Esophagus muscularis mucosa (tissue), 4 donors: Measurements from ENCODE around the gene ECE1. TPM values are rescaled to one million over a fixed set of nuclear protein-coding genes. Genes with fewer than 3 reads are reported as not detected.
A peak's percentile ranks its signal among the peaks of the same experiment; 100 is the strongest.

Source experiments
- DNase-seq: peaks from one replicate; pipeline ENCODE4 v3.0.0-alpha.2; 2017; ENCODE audit errors: extremely low spot score
- H3K27ac ChIP-seq, 4 donors: fragments of 200-600 bp; sonication (generic); replicated peaks in 1 of 4; 1 replicate in 3 of 4; 2 replicates in 1 of 4; pipeline ENCODE4 v1.5.1; 2016 to 2019; ENCODE audit warnings: mild to moderate bottlenecking in 1 of 4
- H3K27me3 ChIP-seq, 4 donors: fragments of 200-600 bp; sonication (generic); one replicate each; pipeline versions ENCODE4 v1.5.1 to v1.6.0; 2016 to 2019
- H3K36me3 ChIP-seq, 4 donors: fragments of 200-600 bp; sonication (generic); one replicate each; pipeline ENCODE4 v1.5.1; 2016 to 2019
- H3K4me1 ChIP-seq, 4 donors: fragments of 200-600 bp; sonication (generic); one replicate each; pipeline ENCODE4 v1.5.1; 2016 to 2019
- H3K4me3 ChIP-seq, 4 donors: fragments of 200-600 bp; sonication (generic); 1 replicate in 2 of 4; 2 replicates in 2 of 4; pipeline ENCODE4 v1.5.1; 2016 to 2019; ENCODE audit warnings: mild to moderate bottlenecking in 4 of 4, moderate library complexity in 1 of 4
- H3K9me3 ChIP-seq, 4 donors: fragments of 200-600 bp; sonication (generic); 1 replicate in 3 of 4; 2 replicates in 1 of 4; pipeline ENCODE4 v1.5.1; 2016 to 2019
- EP300 ChIP-seq: sonication (generic); formaldehyde crosslinking; IDR thresholded peaks from one replicate; pipeline ENCODE4 v1.6.1; 2017; ENCODE audit warnings: antibody characterized with exemption
- POLR2A ChIP-seq: fragments of 450-650 bp; IDR thresholded peaks from one replicate; pipeline ENCODE4 v1.6.1; 2017; ENCODE audit warnings: antibody characterized with exemption, moderate library complexity, mild to moderate bottlenecking, low read depth
- POLR2AphosphoS5 ChIP-seq, 2 donors: sonication (generic); formaldehyde crosslinking; IDR thresholded peaks; one replicate each; pipeline ENCODE4 v1.6.1; 2017; ENCODE audit warnings: antibody characterized with exemption in 2 of 2
- WGBS: methylation state at CpG from one replicate; pipeline ENCODE4 v1.1.5; 2018; 5-methylcytosine and 5-hydroxymethylcytosine counted together
- intact Hi-C: fragments of 100-400 bp; cut with DNase I; formaldehyde crosslinking; loops from one replicate; pipeline ENCODE4 v1.15.1; 2023
- total RNA-seq, 4 donors: library from RNA; depleted of rRNA; stranded (reverse); fragments of >200 nt; gene quantifications; one replicate each; pipeline versions ENCODE4 v1.1.0 to v1.2.1, GENCODE V29; 2016
- TF ChIP-seq, protein P1 (sequence below), 3 experiments: fragments of 200-600 bp in 2 of 3; fragments of 450-650 bp in 1 of 3; sonication (generic) in 2 of 3; IDR thresholded peaks; one replicate each; pipeline ENCODE4 v1.5.1; 2017 to 2019; ENCODE audit warnings: antibody characterized with exemption in 3 of 3, mild to moderate bottlenecking in 2 of 3, moderate library complexity in 1 of 3

Gene ECE1
- total RNA-seq, 4 donors from 2014 or later: 53.6 to 101 (median 80.7) TPM

DNA sequence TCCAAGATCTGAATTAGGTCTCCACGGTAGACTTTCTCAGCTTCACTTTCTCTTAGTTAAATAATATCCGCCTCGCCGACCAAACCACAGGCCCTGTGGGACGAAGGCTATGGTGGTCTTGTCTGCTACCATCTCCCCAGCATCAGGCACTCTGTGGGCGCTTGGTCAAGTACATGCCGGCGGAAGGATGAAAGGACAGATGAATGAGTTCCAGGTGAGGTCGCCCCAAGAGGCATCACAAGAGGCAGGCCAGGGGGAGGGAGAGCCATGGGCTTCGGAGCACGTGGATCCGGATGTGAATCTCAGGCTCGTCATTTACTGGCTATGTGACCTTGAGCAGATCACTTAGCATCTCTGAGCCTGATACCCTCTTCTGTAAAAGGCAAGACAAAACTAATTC, 33.5 kb downstream of the ECE1 start:
- Histone ChIP-seq H3K36me3 (peaks cover 9 to 85% (median 70%) of the 10 kb centered on the region in 4 donors), H3K9me3 (no peaks in the 10 kb centered on the region), H3K4me1 (peaks cover 40 to 57% (median 54%) of the 10 kb centered on the region in 4 donors), H3K4me3 (no peak overlapping the region), H3K27ac (no peak overlapping the region), H3K27me3 (no peaks in the 10 kb centered on the region)
- intact Hi-C loops: loop anchor here (5.0 kb wide), 1 partner anchor 91 kb away; no protein-coding TSS in a partner anchor
- no peak for DNase-seq
- WGBS: 89% methylated on average over 13 of the region's 13 CpGs
- TF ChIP-seq EP300: no peak
- TF ChIP-seq, protein P1, sequence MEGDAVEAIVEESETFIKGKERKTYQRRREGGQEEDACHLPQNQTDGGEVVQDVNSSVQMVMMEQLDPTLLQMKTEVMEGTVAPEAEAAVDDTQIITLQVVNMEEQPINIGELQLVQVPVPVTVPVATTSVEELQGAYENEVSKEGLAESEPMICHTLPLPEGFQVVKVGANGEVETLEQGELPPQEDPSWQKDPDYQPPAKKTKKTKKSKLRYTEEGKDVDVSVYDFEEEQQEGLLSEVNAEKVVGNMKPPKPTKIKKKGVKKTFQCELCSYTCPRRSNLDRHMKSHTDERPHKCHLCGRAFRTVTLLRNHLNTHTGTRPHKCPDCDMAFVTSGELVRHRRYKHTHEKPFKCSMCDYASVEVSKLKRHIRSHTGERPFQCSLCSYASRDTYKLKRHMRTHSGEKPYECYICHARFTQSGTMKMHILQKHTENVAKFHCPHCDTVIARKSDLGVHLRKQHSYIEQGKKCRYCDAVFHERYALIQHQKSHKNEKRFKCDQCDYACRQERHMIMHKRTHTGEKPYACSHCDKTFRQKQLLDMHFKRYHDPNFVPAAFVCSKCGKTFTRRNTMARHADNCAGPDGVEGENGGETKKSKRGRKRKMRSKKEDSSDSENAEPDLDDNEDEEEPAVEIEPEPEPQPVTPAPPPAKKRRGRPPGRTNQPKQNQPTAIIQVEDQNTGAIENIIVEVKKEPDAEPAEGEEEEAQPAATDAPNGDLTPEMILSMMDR (IDR thresholded peaks at IDR 0.05): no peak
- no peak for TF ChIP-seq POLR2AphosphoS5 (IDR thresholded peaks at IDR 0.05)
- no peak for TF ChIP-seq POLR2A

DNA sequence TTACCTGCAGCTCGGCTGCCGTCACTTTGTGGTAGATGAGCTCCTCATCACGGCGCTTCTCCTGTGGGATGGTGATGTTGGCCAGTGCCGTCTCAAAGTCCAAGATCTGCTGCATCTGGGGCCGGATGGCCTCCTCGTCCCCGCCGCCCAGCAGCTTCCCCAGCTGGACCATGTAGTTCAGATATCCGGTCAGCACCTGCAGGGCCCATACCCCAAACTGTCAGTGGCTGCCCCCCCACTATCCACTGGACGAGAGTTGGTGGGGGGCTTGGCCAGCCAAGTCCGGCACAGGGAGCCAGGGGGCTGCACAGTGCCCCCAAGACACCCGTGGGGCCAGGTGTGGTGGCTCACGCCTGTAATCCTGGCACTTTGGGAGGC, 34.3 kb downstream of the ECE1 start:
- no peaks in the 10 kb centered on the region for H3K9me3 ChIP-seq
- DNase-seq: no peak
- 94% methylated on average over 12 of the region's 14 CpGs for WGBS
- H3K27me3 ChIP-seq: no peaks in the 10 kb centered on the region
- H3K4me1 ChIP-seq: peaks cover 39 to 55% (median 51%) of the 10 kb centered on the region in 4 donors
- intact Hi-C loops: loop anchor here (1.0 to 5.0 kb wide), 3 partner anchors 14 to 112 kb away; no protein-coding TSS in a partner anchor
- H3K27ac ChIP-seq: peak overlapping the region in 3 of 4 donors; percentile 53 to 72 (median 67)
- H3K4me3 ChIP-seq: no peak overlapping the region
- TF ChIP-seq, protein P1 (IDR thresholded peaks at IDR 0.05): no peak
- TF ChIP-seq POLR2AphosphoS5 (IDR thresholded peaks at IDR 0.05) (no peak), EP300 (no peak), POLR2A (no peak)
- H3K36me3 ChIP-seq: peaks cover 9 to 93% (median 78%) of the 10 kb centered on the region in 4 donors

DNA sequence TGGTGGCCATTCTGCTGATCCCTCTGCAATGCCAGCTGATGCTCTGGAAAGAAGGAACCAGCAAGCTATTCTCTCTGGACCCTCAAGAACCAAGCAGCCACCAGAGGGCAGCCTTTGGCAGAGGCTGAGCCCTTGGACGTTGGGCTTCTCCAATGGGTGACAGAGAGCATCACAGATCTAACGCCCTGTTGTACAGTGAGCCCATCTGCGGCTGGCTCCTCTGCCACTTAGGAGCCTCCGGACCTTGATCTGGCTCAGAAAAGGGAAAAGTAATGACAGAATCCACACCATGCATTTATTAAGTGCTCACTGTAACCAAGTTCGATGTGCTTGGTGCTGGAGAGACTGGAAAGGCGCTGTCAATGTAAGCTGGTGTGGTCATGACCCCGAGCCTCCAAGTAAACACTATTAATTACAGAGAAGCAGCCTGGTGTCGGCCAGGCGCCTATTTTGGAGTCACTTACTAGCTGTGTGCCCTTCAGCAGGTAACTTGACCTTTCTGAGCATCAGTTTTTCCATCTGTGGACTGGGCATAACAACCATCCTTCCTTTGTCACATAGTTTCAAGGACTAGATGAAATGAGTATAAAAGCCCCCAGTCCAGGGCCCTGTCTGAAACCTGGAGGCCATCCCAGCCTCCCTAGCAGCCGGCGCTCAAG, 34.9 kb downstream of the ECE1 start:
- peaks cover 34 to 50% (median 47%) of the 10 kb centered on the region in 4 donors for H3K4me1 ChIP-seq
- H3K9me3 ChIP-seq: no peaks in the 10 kb centered on the region
- WGBS: 73% methylated on average over 4 of the region's 11 CpGs

DNA sequence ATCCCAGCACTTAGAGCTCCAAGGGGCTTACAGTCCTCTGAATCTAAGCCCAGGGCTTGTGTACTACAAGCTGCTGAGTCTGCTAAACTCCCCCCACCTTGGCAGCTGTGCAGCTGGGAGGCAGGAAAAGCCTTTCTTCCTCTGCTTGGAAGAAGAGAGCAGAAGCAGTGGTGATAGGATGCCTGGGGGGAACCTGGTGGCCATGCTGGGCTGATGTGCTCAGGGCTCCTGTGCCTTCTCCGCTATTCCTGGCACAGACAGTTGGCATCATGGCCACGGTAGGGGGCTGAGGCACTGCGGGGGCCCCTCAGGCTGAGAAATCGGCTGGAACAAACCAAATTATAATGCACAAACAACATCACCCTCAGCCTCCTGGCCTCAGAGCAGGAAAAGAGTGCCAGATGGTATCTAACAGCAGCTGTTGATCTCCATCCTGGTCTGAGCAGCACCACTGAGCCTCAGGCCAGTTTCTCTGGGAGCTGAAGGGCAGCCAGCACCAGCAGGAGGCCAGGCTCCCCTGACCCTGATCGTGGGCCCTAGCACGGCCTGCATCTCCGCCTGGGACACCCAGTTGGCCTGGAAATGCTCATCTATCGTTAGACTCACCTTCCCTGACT, 35.8 kb downstream of the ECE1 start:
- WGBS: 80% methylated on average over 2 of the region's 8 CpGs
- H3K4me1 ChIP-seq: peaks cover 28 to 45% (median 41%) of the 10 kb centered on the region in 4 donors
- peaks cover 9 to 97% (median 75%) of the 10 kb centered on the region in 4 donors for H3K36me3 ChIP-seq
- no peaks in the 10 kb centered on the region for H3K9me3 ChIP-seq
- no peak for DNase-seq
- TF ChIP-seq EP300 (no peak), POLR2AphosphoS5 (IDR thresholded peaks at IDR 0.05) (peak in 1 of 2 donors; percentile 7), POLR2A (no peak)
- TF ChIP-seq, protein P1 (IDR thresholded peaks at IDR 0.05): no peak
- intact Hi-C loops: no loop called here
- no peaks in the 10 kb centered on the region for H3K27me3 ChIP-seq
- H3K27ac ChIP-seq: peak overlapping the region; percentile 53 to 85 (median 70)
- no peak overlapping the region for H3K4me3 ChIP-seq

More for the DNA sequence above, 34.9 kb downstream of the ECE1 start:
- Histone ChIP-seq H3K36me3 (peaks cover 9 to 97% (median 78%) of the 10 kb centered on the region in 4 donors), H3K27ac (peak overlapping the region; percentile 53 to 85 (median 70)), H3K27me3 (no peaks in the 10 kb centered on the region), H3K4me3 (no peak overlapping the region)
- TF ChIP-seq, protein P1 (IDR thresholded peaks at IDR 0.05): peak; percentile 84 to 86 (median 85)
- TF ChIP-seq EP300: no peak
- TF ChIP-seq POLR2AphosphoS5 (IDR thresholded peaks at IDR 0.05): peak; percentile 46 to 48
- no peak for TF ChIP-seq POLR2A
- DNase-seq: peak; percentile 97
- intact Hi-C loops: loop anchor here (1.0 to 5.0 kb wide), 3 partner anchors 15 to 113 kb away; no protein-coding TSS in a partner anchor
